C4-2B (cell line): ENCODE results near the gene UVRAG.

Source experiments
- ZFX ChIP-seq: fragments of 450-650 bp; IDR thresholded peaks from 2 replicates; pipeline ENCODE4 v1.6.1; 2017
- TF ChIP-seq, protein P1 (sequence below): fragments of 450-650 bp; conservative IDR thresholded peaks from 2 replicates; pipeline ENCODE4 v1.5.1; 2017; ENCODE audit warnings: mild to moderate bottlenecking

DNA sequence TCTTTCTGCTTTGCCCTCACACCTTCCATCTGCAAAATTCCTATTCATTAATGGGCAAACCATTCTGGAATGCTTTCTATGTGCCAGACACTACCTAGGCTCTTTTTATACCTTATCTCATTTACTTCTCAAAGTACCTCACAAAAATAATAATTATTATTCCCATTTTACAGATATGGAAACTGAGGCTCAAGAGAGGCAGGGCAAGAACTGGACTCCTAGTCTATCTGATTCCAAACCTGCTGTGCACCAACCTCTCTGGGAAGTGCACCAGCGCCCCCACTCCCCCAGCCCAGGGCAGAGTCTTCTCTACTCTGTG, 47.3 kb upstream of the UVRAG start:
- TF ChIP-seq, protein P1, sequence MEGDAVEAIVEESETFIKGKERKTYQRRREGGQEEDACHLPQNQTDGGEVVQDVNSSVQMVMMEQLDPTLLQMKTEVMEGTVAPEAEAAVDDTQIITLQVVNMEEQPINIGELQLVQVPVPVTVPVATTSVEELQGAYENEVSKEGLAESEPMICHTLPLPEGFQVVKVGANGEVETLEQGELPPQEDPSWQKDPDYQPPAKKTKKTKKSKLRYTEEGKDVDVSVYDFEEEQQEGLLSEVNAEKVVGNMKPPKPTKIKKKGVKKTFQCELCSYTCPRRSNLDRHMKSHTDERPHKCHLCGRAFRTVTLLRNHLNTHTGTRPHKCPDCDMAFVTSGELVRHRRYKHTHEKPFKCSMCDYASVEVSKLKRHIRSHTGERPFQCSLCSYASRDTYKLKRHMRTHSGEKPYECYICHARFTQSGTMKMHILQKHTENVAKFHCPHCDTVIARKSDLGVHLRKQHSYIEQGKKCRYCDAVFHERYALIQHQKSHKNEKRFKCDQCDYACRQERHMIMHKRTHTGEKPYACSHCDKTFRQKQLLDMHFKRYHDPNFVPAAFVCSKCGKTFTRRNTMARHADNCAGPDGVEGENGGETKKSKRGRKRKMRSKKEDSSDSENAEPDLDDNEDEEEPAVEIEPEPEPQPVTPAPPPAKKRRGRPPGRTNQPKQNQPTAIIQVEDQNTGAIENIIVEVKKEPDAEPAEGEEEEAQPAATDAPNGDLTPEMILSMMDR = no peak
- TF ChIP-seq ZFX = no peak
